Body of pancreas (tissue), 4 donors: ENCODE results near the gene MERTK.

Experiments
- POLR2A ChIP-seq, 3 donors: fragments of 450-650 bp; IDR thresholded peaks; one replicate each; pipeline ENCODE4 v1.6.1; 2016; ENCODE audit warnings: antibody characterized with exemption in 3 of 3, mild to moderate bottlenecking in 2 of 3
- TF ChIP-seq, protein P1 (sequence below), 7 experiments: fragments of 450-650 bp in 4 of 7; fragments of 200-600 bp in 3 of 7; sonication (generic) in 3 of 7; IDR thresholded peaks; one replicate each; pipeline ENCODE4 v1.5.1; 2016 to 2019; ENCODE audit warnings: antibody characterized with exemption in 7 of 7

DNA sequence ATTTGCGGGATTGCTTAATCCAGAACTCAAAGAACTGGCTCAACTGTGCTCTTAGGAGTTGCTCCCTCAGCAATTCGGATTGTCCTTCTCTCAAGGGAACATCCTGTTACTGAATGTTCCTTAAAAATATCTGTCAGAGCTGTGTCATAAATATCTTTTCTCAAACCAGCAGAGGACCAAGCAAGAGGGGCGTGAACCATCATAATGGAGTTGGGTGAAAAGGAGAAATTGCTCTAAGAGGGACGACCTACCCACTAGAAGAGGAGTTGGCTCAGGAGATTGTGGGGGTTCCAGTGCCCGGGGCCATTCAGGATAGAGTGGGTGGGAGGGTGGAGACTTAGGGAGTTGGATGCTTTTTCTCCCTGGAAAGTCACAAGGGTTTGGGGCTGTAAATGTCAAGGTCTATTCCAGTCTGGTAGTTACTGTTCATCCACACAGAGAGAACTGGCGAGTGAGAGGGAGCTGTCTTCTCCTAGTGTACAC, 59.5 kb downstream of the MERTK start:
- TF ChIP-seq, protein P1, sequence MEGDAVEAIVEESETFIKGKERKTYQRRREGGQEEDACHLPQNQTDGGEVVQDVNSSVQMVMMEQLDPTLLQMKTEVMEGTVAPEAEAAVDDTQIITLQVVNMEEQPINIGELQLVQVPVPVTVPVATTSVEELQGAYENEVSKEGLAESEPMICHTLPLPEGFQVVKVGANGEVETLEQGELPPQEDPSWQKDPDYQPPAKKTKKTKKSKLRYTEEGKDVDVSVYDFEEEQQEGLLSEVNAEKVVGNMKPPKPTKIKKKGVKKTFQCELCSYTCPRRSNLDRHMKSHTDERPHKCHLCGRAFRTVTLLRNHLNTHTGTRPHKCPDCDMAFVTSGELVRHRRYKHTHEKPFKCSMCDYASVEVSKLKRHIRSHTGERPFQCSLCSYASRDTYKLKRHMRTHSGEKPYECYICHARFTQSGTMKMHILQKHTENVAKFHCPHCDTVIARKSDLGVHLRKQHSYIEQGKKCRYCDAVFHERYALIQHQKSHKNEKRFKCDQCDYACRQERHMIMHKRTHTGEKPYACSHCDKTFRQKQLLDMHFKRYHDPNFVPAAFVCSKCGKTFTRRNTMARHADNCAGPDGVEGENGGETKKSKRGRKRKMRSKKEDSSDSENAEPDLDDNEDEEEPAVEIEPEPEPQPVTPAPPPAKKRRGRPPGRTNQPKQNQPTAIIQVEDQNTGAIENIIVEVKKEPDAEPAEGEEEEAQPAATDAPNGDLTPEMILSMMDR (IDR thresholded peaks at IDR 0.05), result no peak
- TF ChIP-seq POLR2A (IDR thresholded peaks at IDR 0.05), result no peak
